Stimulated activated CD8-positive, alpha-beta memory T cell treated with anti-CD3 and anti-CD28 coated beads, Interleukin-12 subunit alpha, Interleukin-12 subunit beta, amount 100 ng/mL, for 1 hour (primary cell): ENCODE results near the gene VPS37C.
"Not testable (repeated sequence)": the region's sequence is repeated elsewhere in the genome, so short reads cannot be mapped to it uniquely, and the experiment has no call there.

Experiments
- DNase-seq: peaks from one replicate; pipeline ENCODE4 v3.0.0-alpha.2; 2020; ENCODE audit warnings: low read depth

VPS37C gene

GRCh38 chr11:61161190-61162091, at the start of gene VPS37C:
TSS of gene VPS37C (minus strand) at chr11:61161426. CDS start at chr11:61138829, 22,597 bp downstream.
- DNase-seq: peak; percentile 87

- not testable (repeated sequence) for DNase-seq
These were observed 49.4 kb upstream of the VPS37C start for GRCh38 chr11:61210629-61211028.

- not testable (repeated sequence) for DNase-seq
These were observed 46.5 kb upstream of the VPS37C start for GRCh38 chr11:61207636-61208310.

GRCh38 chr11:61204502-61205059, 43.4 kb upstream of the VPS37C start:
- DNase-seq: not testable (repeated sequence)

GRCh38 chr11:61203873-61204272, 42.6 kb upstream of the VPS37C start:
- not testable (repeated sequence) for DNase-seq

GRCh38 chr11:61202950-61203746, 41.9 kb upstream of the VPS37C start, which contains the start of gene PGA3:
TSS of gene PGA3 (plus strand) at chr11:61203515. CDS start at chr11:61203565, 50 bp downstream.
- DNase-seq: not testable (repeated sequence)

- DNase-seq: no peak
These were observed 40.2 kb upstream of the VPS37C start for GRCh38 chr11:61201476-61201875.

- DNase-seq: no peak
These were observed 37.8 kb upstream of the VPS37C start for GRCh38 chr11:61198948-61199523.

GRCh38 chr11:61198361-61198760, 37.1 kb upstream of the VPS37C start:
- no peak for DNase-seq

GRCh38 chr11:61195719-61196118, 34.5 kb upstream of the VPS37C start:
- no peak for DNase-seq

- no peak for DNase-seq
These were observed 33.9 kb upstream of the VPS37C start for GRCh38 chr11:61194981-61195695.

GRCh38 chr11:61194169-61194671, 33.0 kb upstream of the VPS37C start:
- no peak for DNase-seq

- DNase-seq: no peak
These were observed 32.4 kb upstream of the VPS37C start for GRCh38 chr11:61193596-61193995.

GRCh38 chr11:61189933-61190332, 28.7 kb upstream of the VPS37C start:
- no peak for DNase-seq

GRCh38 chr11:61187505-61188130, 26.4 kb upstream of the VPS37C start:
- DNase-seq: peak; percentile 68

- DNase-seq: no peak
These were observed 25.3 kb upstream of the VPS37C start for GRCh38 chr11:61186504-61186903.

GRCh38 chr11:61183645-61184044, 22.4 kb upstream of the VPS37C start:
- no peak for DNase-seq

GRCh38 chr11:61181489-61181888, 20.3 kb upstream of the VPS37C start:
- no peak for DNase-seq

- not testable (repeated sequence) for DNase-seq
These were observed 19.0 kb upstream of the VPS37C start for GRCh38 chr11:61180205-61180604.

- DNase-seq: no peak
These were observed 15.2 kb upstream of the VPS37C start for GRCh38 chr11:61176446-61176845.
